Heart right ventricle (tissue), 16 donors: ENCODE results near the gene HAUS6. TPM values are rescaled to one million over a fixed set of nuclear protein-coding genes. Genes with fewer than 3 reads are reported as not detected.
"Not testable (repeated sequence)": the region's sequence is repeated elsewhere in the genome, so short reads cannot be mapped to it uniquely, and the experiment has no call there.

Experiments
- ATAC-seq, 8 donors: fragments of 200-7000 bp; cut with Tn5 transposase; one replicate each; pipeline ENCODE4 v1.9.1; 2020; ENCODE audit warnings: mild to moderate bottlenecking in 8 of 8, moderate library complexity in 8 of 8, moderate number of reproducible peaks in 1 of 8
- DNase-seq, 2 donors: peaks; one replicate each; pipeline ENCODE4 v3.0.0-alpha.2; 2020
- H3K27ac ChIP-seq, 10 donors: fragments of 200-600 bp; sonication (generic) in 2 of 10; one replicate each; pipeline versions ENCODE4 v1.5.0 to v1.8.0; 2020 to 2022; ENCODE audit warnings: mild to moderate bottlenecking in 3 of 10
- H3K27me3 ChIP-seq, 7 donors: fragments of 200-600 bp; one replicate each; pipeline ENCODE4 v1.8.0; 2021 to 2022; ENCODE audit warnings: mild to moderate bottlenecking in 2 of 7
- H3K36me3 ChIP-seq, 9 donors: fragments of 200-600 bp; sonication (generic) in 1 of 9; one replicate each; pipeline versions ENCODE4 v1.5.0 to v1.8.0; 2020 to 2022; ENCODE audit warnings: mild to moderate bottlenecking in 2 of 9
- H3K4me1 ChIP-seq, 9 donors: fragments of 200-600 bp; sonication (generic) in 1 of 9; one replicate each; pipeline versions ENCODE4 v1.5.0 to v1.8.0; 2020 to 2022; ENCODE audit warnings: mild to moderate bottlenecking in 4 of 9
- H3K4me3 ChIP-seq, 10 donors: fragments of 200-600 bp; sonication (generic) in 2 of 10; one replicate each; pipeline versions ENCODE4 v1.5.0 to v1.8.0; 2020 to 2022; ENCODE audit warnings: mild to moderate bottlenecking in 7 of 10, moderate library complexity in 2 of 10
- H3K9me3 ChIP-seq, 11 donors: fragments of 200-600 bp in 10 of 11; sonication (generic) in 2 of 11; one replicate each; pipeline versions ENCODE4 v1.5.0 to v1.8.0; 2013 to 2022; ENCODE audit warnings: mild to moderate bottlenecking in 2 of 11, control low read depth in 1 of 11, moderate library complexity in 1 of 11
- CTCF ChIP-seq, 9 donors: fragments of 200-600 bp; sonication (generic) in 2 of 9; IDR thresholded peaks; one replicate each; pipeline versions ENCODE4 v1.5.0 to v1.8.0; 2021 to 2022; ENCODE audit warnings: antibody characterized with exemption in 9 of 9, mild to moderate bottlenecking in 5 of 9, moderate library complexity in 1 of 9
- WGBS, 2 donors: extraction: QIAGEN DNeasy Blood & Tissue Kit; methylation state at CpG; one replicate each; pipeline ENCODE4 v1.1.7; 2013; ENCODE audit warnings: inconsistent platforms in 1 of 2; 5-methylcytosine and 5-hydroxymethylcytosine counted together
- intact Hi-C, 10 donors: fragments of 100-400 bp; cut with DNase I; formaldehyde crosslinking; loops; one replicate each; pipeline versions ENCODE4 v1.11.1 to v1.14.2; 2022
- polyA plus RNA-seq, 2 donors: library from polyadenylated mRNA; stranded (reverse); fragments of 200-250 nt; gene quantifications; one replicate each; pipeline ENCODE4 v1.2.3, GENCODE V29; 2013
- total RNA-seq, 10 donors: library from RNA; stranded (reverse); fragmentation: NEBNext Ultra II Directional in 3 of 10; extraction: Animal tissue kit (Norgen Biotek cat#: 25700) in 3 of 10; gene quantifications; one replicate each; pipeline versions ENCODE4 v1.2.1 to v1.2.4, GENCODE V29; 2021 to 2023
- donor health status: Arrhythmogenic right ventricular cardiomyopathy.
- donor health status: ischemic (EF 13 %, LVEDD 7.1; RV severe dilation, severe dysfunction).
- donor health status: healthy with polysubstance abuse.
- donor health status: DM: no; HTN: yes; CAD: no.
- donor health status: DM: no; HTN: no; CAD: no.
- donor health status: ischemic (EF 25% LVEDD 6.9; RV normal size, moderate dysfunction).
- donor health status: ischemic (EF 25% LVEDD 5.7; RV mildly dilated, moderate dysfunction).
- donor health status: healthy.
- donor health status: DM: yes; HTN: yes; CAD: no.
- donor health status: Ischemic cardiomyopathy.
- donor health status: ischemic (EF 35%, LVEDD 5.7; RV mildly dilated, moderate dysfunction).
- donor health status: nonischemic (EF 11% LVEDD 7.7; RV severe dilation, severe dysfunction).
- donor health status: DM: yes; HTN: yes; CAD: no.
- donor health status: PGD.
- donor health status: ischemic (EF 29% LVEDD 5.4; RV normal size, mild dysfunction).
- donor health status: nonischemic (EF 23%, LVEDD 6.1; RV moderate dilation, normal function).

The HAUS6 gene
- total and polyA plus RNA-seq, 12 donors = 2.6 to 10.4 (median 7.0) TPM

GRCh38 chr9:19108038-19108437 is 5.3 kb upstream of the HAUS6 start:
- intact Hi-C loops = loop anchor here in 1 of 10 donors (10.0 kb wide), 1 partner anchor 57 kb away; no protein-coding TSS in a partner anchor
- Histone ChIP-seq H3K4me1 (peaks cover 0 to 4% (median 0%) of the 10 kb centered on the region in 9 donors), H3K27me3 (no peaks in the 10 kb centered on the region), H3K4me3 (no peak overlapping the region), H3K36me3 (peaks cover 0 to 21% (median 0%) of the 10 kb centered on the region in 9 donors), H3K27ac (no peak overlapping the region), H3K9me3 (no peaks in the 10 kb centered on the region)
- DNase-seq (no peak), ATAC-seq (no peak)
- no peak for TF ChIP-seq CTCF (IDR thresholded peaks at IDR 0.05)

GRCh38 chr9:19104515-19105282 is 2.0 kb upstream of the HAUS6 start:
- H3K27ac ChIP-seq = peak overlapping the region in 1 of 10 donors; percentile 91
- no peaks in the 10 kb centered on the region for H3K27me3 ChIP-seq
- ATAC-seq = no peak
- WGBS, 2 donors = 68 to 76% methylated on average over 14 of the region's 14 CpGs
- no peak for DNase-seq
- peaks cover 0 to 26% (median 17%) of the 10 kb centered on the region in 9 donors for H3K4me1 ChIP-seq
- intact Hi-C loops = loop anchor here in 5 of 10 donors (2.0 to 10.0 kb wide), 6 partner anchors 22 to 353 kb away; partner anchors contain the start of genes PLIN2 (in 1 of the 5) and RRAGA (in 1 of the 5)
- peaks cover 0 to 17% (median 0%) of the 10 kb centered on the region in 9 donors for H3K36me3 ChIP-seq
- no peak for TF ChIP-seq CTCF (IDR thresholded peaks at IDR 0.05)
- H3K9me3 ChIP-seq = no peaks in the 10 kb centered on the region
- H3K4me3 ChIP-seq = no peak overlapping the region

GRCh38 chr9:19102181-19102630 is 498 bp downstream of the HAUS6 start:
- Histone ChIP-seq H3K36me3 (peaks cover 0 to 15% (median 0%) of the 10 kb centered on the region in 9 donors), H3K9me3 (no peaks in the 10 kb centered on the region), H3K27me3 (no peaks in the 10 kb centered on the region), H3K27ac (peak overlapping the region in 9 of 10 donors; percentile 78 to 91 (median 90)), H3K4me1 (peaks cover 0 to 29% (median 17%) of the 10 kb centered on the region in 9 donors), H3K4me3 (peak overlapping the region; percentile 64 to 91 (median 78))
- TF ChIP-seq CTCF (IDR thresholded peaks at IDR 0.05) = no peak
- WGBS, 2 donors = 1% methylated on average over 21 of the region's 21 CpGs
- DNase-seq (no peak), ATAC-seq (peak in 7 of 8 donors; percentile 10 to 46 (median 17))
- intact Hi-C loops = loop anchor here in 5 of 10 donors (2.0 to 10.0 kb wide), 7 partner anchors 50 to 355 kb away; partner anchors contain the start of gene RRAGA (in 2 of the 5)

- no peak for DNase-seq
- 84 to 92% methylated on average over 8 of the region's 8 CpGs for WGBS, 2 donors
- Histone ChIP-seq H3K9me3 (no peaks in the 10 kb centered on the region), H3K27me3 (no peaks in the 10 kb centered on the region), H3K4me3 (peak overlapping the region in 5 of 10 donors; percentile 73 to 88 (median 77)), H3K36me3 (peaks cover 0 to 17% (median 0%) of the 10 kb centered on the region in 9 donors), H3K4me1 (peaks cover 0 to 29% (median 17%) of the 10 kb centered on the region in 9 donors), H3K27ac (peak overlapping the region in 1 of 10 donors; percentile 6)
- intact Hi-C loops = loop anchor here in 4 of 10 donors (5.0 to 10.0 kb wide), 5 partner anchors 49 to 356 kb away; partner anchors contain the start of gene RRAGA (in 1 of the 4)
- ATAC-seq = no peak
- no peak for TF ChIP-seq CTCF (IDR thresholded peaks at IDR 0.05)
Measured at GRCh38 chr9:19101203-19101602, 1.5 kb downstream of the HAUS6 start.

- intact Hi-C loops = loop anchor here in 1 of 10 donors (5.0 to 10.0 kb wide), 2 partner anchors 65 to 277 kb away; no protein-coding TSS in a partner anchor
- DNase-seq, H3K27me3 ChIP-seq, H3K27ac ChIP-seq, H3K9me3 ChIP-seq, ATAC-seq, H3K4me3 ChIP-seq: not testable (repeated sequence)
- Histone ChIP-seq H3K4me1 (peaks cover 0 to 25% (median 17%) of the 10 kb centered on the region in 9 donors), H3K36me3 (peaks cover 0 to 54% (median 18%) of the 10 kb centered on the region in 9 donors)
Measured at GRCh38 chr9:19097431-19097830, 5.3 kb downstream of the HAUS6 start.
